GM19328 (cell line): Measurements from ENCODE around the gene NFATC1.

Experiments used
- ATAC-seq: cut with Tn5 transposase; IDR thresholded peaks from one replicate; pipeline ENCODE4 v1.9.1; 2021; ENCODE audit warnings: mild to moderate bottlenecking, moderate library complexity; ENCODE audit not compliant: unreplicated experiment

NFATC1 gene

GRCh38 chr18:79548077-79548450 lies 152.3 kb downstream of the NFATC1 start:
- no peak for ATAC-seq

GRCh38 chr18:79548621-79548985 lies 152.9 kb downstream of the NFATC1 start:
- no peak for ATAC-seq

- no peak for ATAC-seq
Measured at GRCh38 chr18:79548986-79549637, 153.4 kb downstream of the NFATC1 start.

GRCh38 chr18:79549638-79550000 lies 153.9 kb downstream of the NFATC1 start:
- no peak for ATAC-seq

GRCh38 chr18:79552140-79552631 lies 156.5 kb downstream of the NFATC1 start:
- ATAC-seq, result no peak

GRCh38 chr18:79552696-79553095 lies 157.0 kb downstream of the NFATC1 start:
- ATAC-seq, result no peak

GRCh38 chr18:79553154-79553553 lies 157.4 kb downstream of the NFATC1 start:
- ATAC-seq, result no peak

GRCh38 chr18:79553696-79554095 lies 158.0 kb downstream of the NFATC1 start:
- no peak for ATAC-seq

GRCh38 chr18:79554321-79554720 lies 158.6 kb downstream of the NFATC1 start:
- no peak for ATAC-seq

- ATAC-seq, result no peak
Measured at GRCh38 chr18:79554945-79555645, 159.4 kb downstream of the NFATC1 start.

GRCh38 chr18:79555885-79556284 lies 160.2 kb downstream of the NFATC1 start:
- ATAC-seq, result no peak

- no peak for ATAC-seq
Measured at GRCh38 chr18:79556829-79557585, 161.3 kb downstream of the NFATC1 start.

GRCh38 chr18:79558196-79558932 lies 162.6 kb downstream of the NFATC1 start:
- ATAC-seq, result no peak

GRCh38 chr18:79558933-79559416 lies 163.2 kb downstream of the NFATC1 start:
- ATAC-seq, result no peak

GRCh38 chr18:79559436-79559835 lies 163.7 kb downstream of the NFATC1 start:
- ATAC-seq, result no peak

- ATAC-seq, result no peak
Measured at GRCh38 chr18:79560042-79560860, 164.5 kb downstream of the NFATC1 start.

GRCh38 chr18:79560861-79561210 lies 165.1 kb downstream of the NFATC1 start:
- no peak for ATAC-seq

GRCh38 chr18:79563949-79564348 lies 168.2 kb downstream of the NFATC1 start:
- ATAC-seq, result no peak

- ATAC-seq, result no peak
Measured at GRCh38 chr18:79564441-79564840, 168.7 kb downstream of the NFATC1 start.

GRCh38 chr18:79566771-79567431 lies 171.2 kb downstream of the NFATC1 start:
- no peak for ATAC-seq
